HEK293 (cell line): Measurements from ENCODE around the gene CAPZA3.

ENCODE experiments used
- CTCF ChIA-PET: fragments of 350-600 bp; formaldehyde crosslinking; extraction: SDS; loops from one replicate; lab custom pipeline; 2021; ENCODE audit warnings: antibody characterized with exemption; lab: Yijun Ruan, JAX
- POLR2A ChIA-PET: fragments of 300-600 bp; formaldehyde crosslinking; extraction: SDS; loops from one replicate; lab custom pipeline; 2020; ENCODE audit warnings: antibody characterized with exemption, inconsistent platforms; lab: Yijun Ruan, JAX
- H3K27ac ChIP-seq: fragments of 200-500 bp; sonication (Bioruptor generic); 2 replicates; pipeline ENCODE4 v1.5.1; 2014; ENCODE audit warnings: low read depth, low read length, control low read depth, inconsistent platforms; ENCODE audit errors: extremely low read depth
- H3K36me3 ChIP-seq, 2 experiments: fragments of 200-500 bp in 1 of 2; sonication (Bioruptor generic) in 1 of 2; 1 replicate in 1 of 2; 2 replicates in 1 of 2; pipeline ENCODE4 v1.5.1; 2014 to 2017; ENCODE audit warnings: inconsistent platforms in 2 of 2, low read length in 2 of 2; ENCODE audit not compliant: control insufficient read depth in 2 of 2, insufficient read depth in 1 of 2
- H3K4me1 ChIP-seq: fragments of 200-500 bp; sonication (Bioruptor generic); 2 replicates; pipeline ENCODE4 v1.5.1; 2014; ENCODE audit warnings: mild to moderate bottlenecking, low read length, inconsistent platforms; ENCODE audit not compliant: control insufficient read depth, insufficient read depth
- H3K4me3 ChIP-seq: 2 replicates; pipeline ENCODE4 v1.5.1; 2011; ENCODE audit warnings: low read depth, mild to moderate bottlenecking, control low read depth, low read length, moderate library complexity
- H3K9me3 ChIP-seq: fragments of 200-500 bp; sonication (Bioruptor generic); 2 replicates; pipeline ENCODE4 v1.5.1; 2014; ENCODE audit warnings: low read depth, low read length, inconsistent platforms; ENCODE audit not compliant: control insufficient read depth, insufficient read depth
- ELK4 ChIP-seq: IDR thresholded peaks from 2 replicates; pipeline ENCODE4 v1.6.1; 2011; ENCODE audit warnings: mild to moderate bottlenecking, low read depth, low read length, borderline replicate concordance
- SP7 ChIP-seq: fragments of 450-650 bp; formaldehyde crosslinking; IDR thresholded peaks from 2 replicates; pipeline ENCODE4 v1.5.1; 2016; ENCODE audit warnings: missing biosample characterization, missing genetic modification characterization
- TCF7L2 ChIP-seq: IDR thresholded peaks from 2 replicates; pipeline ENCODE4 v1.6.1; 2011; ENCODE audit warnings: low read depth, mild to moderate bottlenecking, inconsistent platforms, low read length, moderate library complexity, borderline replicate concordance
- YY2 ChIP-seq: fragments of 450-650 bp; formaldehyde crosslinking; IDR thresholded peaks from 2 replicates; pipeline ENCODE4 v1.5.1; 2016; ENCODE audit warnings: missing biosample characterization, missing genetic modification characterization
- ZEB2 ChIP-seq: fragments of 450-650 bp; formaldehyde crosslinking; IDR thresholded peaks from 2 replicates; pipeline ENCODE4 v1.5.1; 2016; ENCODE audit warnings: missing biosample characterization, missing genetic modification characterization
- ZFHX2 ChIP-seq: fragments of 450-650 bp; formaldehyde crosslinking; conservative IDR thresholded peaks from 2 replicates; pipeline ENCODE4 v1.5.1; 2016; ENCODE audit warnings: missing biosample characterization, missing genetic modification characterization
- ZNF121 ChIP-seq: fragments of 450-650 bp; formaldehyde crosslinking; IDR thresholded peaks from 2 replicates; pipeline ENCODE4 v1.5.1; 2016; ENCODE audit warnings: missing biosample characterization, missing genetic modification characterization
- ZNF133 ChIP-seq: fragments of 450-650 bp; formaldehyde crosslinking; IDR thresholded peaks from 2 replicates; pipeline ENCODE4 v1.5.1; 2016; ENCODE audit warnings: missing biosample characterization, missing genetic modification characterization
- ZNF146 ChIP-seq: fragments of 450-650 bp; formaldehyde crosslinking; IDR thresholded peaks from 2 replicates; pipeline ENCODE4 v1.5.1; 2016; ENCODE audit warnings: missing biosample characterization, missing genetic modification characterization
- ZNF174 ChIP-seq: fragments of 450-650 bp; formaldehyde crosslinking; IDR thresholded peaks from 2 replicates; pipeline ENCODE4 v1.5.0; 2017; ENCODE audit warnings: missing biosample characterization, mild to moderate bottlenecking, missing genetic modification characterization
- ZNF26 ChIP-seq: fragments of 450-650 bp; formaldehyde crosslinking; IDR thresholded peaks from 2 replicates; pipeline ENCODE4 v1.5.1; 2016; ENCODE audit warnings: missing biosample characterization, missing genetic modification characterization
- ZNF610 ChIP-seq: fragments of 450-650 bp; formaldehyde crosslinking; IDR thresholded peaks from 2 replicates; pipeline ENCODE4 v1.5.1; 2016; ENCODE audit warnings: missing biosample characterization, missing genetic modification characterization, borderline replicate concordance
- ZNF623 ChIP-seq: fragments of 450-650 bp; formaldehyde crosslinking; IDR thresholded peaks from 2 replicates; pipeline ENCODE4 v1.5.1; 2016; ENCODE audit warnings: missing biosample characterization, missing genetic modification characterization
- ZSCAN5A ChIP-seq: fragments of 450-650 bp; formaldehyde crosslinking; IDR thresholded peaks from 2 replicates; pipeline ENCODE4 v1.5.1; 2016; ENCODE audit warnings: missing biosample characterization, missing genetic modification characterization
- TF ChIP-seq, protein P1 (sequence below): fragments of 450-650 bp; formaldehyde crosslinking; IDR thresholded peaks from 2 replicates; pipeline ENCODE4 v1.5.0; 2017; ENCODE audit warnings: missing biosample characterization, missing genetic modification characterization, borderline replicate concordance
- TF ChIP-seq, protein P2 (sequence below): fragments of 450-650 bp; formaldehyde crosslinking; IDR thresholded peaks from 2 replicates; pipeline ENCODE4 v1.5.1; 2016; ENCODE audit warnings: missing biosample characterization, missing genetic modification characterization
- TF ChIP-seq, protein P3 (sequence below): fragments of 450-650 bp; formaldehyde crosslinking; conservative IDR thresholded peaks from 2 replicates; pipeline ENCODE4 v1.5.1; 2016; ENCODE audit warnings: low read depth, missing biosample characterization, missing genetic modification characterization

The CAPZA3 gene

DNA sequence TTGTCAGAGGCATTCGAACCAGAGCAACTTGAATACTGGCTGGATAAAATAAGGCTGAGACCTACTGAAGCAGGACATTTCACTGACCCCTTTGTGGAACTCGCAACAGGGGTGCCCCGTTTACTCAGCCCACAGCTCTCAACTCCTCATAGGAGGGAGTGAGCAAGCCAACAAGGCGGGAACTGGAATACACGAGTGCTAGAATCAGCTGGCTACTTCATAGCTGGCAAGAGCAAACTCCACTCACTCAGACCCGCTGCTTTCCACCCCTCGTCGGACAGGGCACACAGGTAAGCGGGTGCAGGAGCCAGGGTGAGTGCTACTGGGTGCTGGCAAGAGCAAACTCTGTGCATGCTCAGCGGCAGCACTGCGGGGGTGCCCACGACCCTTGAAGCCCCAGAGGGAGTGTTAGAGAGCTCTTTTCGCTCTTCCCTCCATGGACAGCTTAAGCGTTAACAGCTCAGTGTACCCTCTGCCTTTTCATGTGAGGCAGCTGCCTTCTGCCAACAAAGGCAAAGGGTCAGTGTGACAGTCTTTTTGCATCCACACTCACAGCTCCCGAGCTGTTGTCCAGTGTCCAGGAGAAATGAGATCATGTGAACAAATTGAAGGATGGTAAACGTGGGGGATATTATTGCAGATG lies 15.7 kb downstream of the CAPZA3 start:
- no peak for TF ChIP-seq ZNF610 (tag by site-specific recombination)
- TF ChIP-seq, protein P1, sequence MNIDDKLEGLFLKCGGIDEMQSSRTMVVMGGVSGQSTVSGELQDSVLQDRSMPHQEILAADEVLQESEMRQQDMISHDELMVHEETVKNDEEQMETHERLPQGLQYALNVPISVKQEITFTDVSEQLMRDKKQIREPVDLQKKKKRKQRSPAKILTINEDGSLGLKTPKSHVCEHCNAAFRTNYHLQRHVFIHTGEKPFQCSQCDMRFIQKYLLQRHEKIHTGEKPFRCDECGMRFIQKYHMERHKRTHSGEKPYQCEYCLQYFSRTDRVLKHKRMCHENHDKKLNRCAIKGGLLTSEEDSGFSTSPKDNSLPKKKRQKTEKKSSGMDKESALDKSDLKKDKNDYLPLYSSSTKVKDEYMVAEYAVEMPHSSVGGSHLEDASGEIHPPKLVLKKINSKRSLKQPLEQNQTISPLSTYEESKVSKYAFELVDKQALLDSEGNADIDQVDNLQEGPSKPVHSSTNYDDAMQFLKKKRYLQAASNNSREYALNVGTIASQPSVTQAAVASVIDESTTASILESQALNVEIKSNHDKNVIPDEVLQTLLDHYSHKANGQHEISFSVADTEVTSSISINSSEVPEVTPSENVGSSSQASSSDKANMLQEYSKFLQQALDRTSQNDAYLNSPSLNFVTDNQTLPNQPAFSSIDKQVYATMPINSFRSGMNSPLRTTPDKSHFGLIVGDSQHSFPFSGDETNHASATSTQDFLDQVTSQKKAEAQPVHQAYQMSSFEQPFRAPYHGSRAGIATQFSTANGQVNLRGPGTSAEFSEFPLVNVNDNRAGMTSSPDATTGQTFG (tag by site-specific recombination): no peak
- Histone ChIP-seq H3K9me3 (no peaks in the 10 kb centered on the region), H3K4me1 (no peaks in the 10 kb centered on the region), H3K36me3 (no peaks in the 10 kb centered on the region), H3K4me3 (no peak overlapping the region), H3K27ac (no peak overlapping the region)
- CTCF ChIA-PET: no interaction called here
- POLR2A ChIA-PET: no interaction called here

DNA sequence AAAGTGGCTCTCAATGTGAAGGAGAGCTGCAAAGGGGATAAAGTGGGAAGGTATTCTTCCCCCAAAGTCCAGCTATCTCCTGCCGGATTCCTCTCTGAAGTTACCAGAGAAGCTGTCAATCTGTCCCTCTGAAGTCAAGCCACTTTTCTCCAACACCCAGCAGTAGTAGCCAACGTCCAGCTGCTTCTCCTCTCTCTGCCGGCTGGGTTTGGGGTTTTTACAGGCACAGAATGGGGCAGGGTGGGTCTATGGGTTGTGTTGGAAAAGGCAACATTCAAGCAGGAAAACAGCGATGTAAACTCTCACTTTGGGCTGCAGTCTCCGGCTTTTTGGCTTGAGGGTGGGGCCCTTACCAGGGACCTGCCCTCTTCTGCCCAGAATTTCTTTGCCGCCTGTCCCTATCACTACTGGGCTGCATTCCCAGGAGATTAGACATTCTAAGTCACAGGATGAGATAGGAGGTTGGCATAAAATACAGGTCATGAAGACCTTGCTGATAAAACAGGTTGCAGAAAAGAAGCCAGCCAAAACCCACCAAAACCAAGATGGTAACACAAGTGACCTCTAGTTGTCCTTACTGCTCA lies 16.3 kb downstream of the CAPZA3 start:
- no peak overlapping the region for H3K27ac ChIP-seq
- H3K4me3 ChIP-seq: no peak overlapping the region
- H3K9me3 ChIP-seq: no peaks in the 10 kb centered on the region
- CTCF ChIA-PET: no interaction called here
- POLR2A ChIA-PET: no interaction called here
- no peaks in the 10 kb centered on the region for H3K36me3 ChIP-seq
- H3K4me1 ChIP-seq: no peaks in the 10 kb centered on the region
- TF ChIP-seq YY2 (tag by site-specific recombination): no peak
- no peak for TF ChIP-seq ELK4
- no peak for TF ChIP-seq ZNF146 (tag by site-specific recombination)
- TF ChIP-seq ZNF26: no peak
- TF ChIP-seq ZNF121: no peak
- TF ChIP-seq, protein P2, sequence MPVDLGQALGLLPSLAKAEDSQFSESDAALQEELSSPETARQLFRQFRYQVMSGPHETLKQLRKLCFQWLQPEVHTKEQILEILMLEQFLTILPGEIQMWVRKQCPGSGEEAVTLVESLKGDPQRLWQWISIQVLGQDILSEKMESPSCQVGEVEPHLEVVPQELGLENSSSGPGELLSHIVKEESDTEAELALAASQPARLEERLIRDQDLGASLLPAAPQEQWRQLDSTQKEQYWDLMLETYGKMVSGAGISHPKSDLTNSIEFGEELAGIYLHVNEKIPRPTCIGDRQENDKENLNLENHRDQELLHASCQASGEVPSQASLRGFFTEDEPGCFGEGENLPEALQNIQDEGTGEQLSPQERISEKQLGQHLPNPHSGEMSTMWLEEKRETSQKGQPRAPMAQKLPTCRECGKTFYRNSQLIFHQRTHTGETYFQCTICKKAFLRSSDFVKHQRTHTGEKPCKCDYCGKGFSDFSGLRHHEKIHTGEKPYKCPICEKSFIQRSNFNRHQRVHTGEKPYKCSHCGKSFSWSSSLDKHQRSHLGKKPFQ (tag by site-specific recombination): no peak
- no peak for TF ChIP-seq ZEB2
- no peak for TF ChIP-seq ZNF623 (tag by site-specific recombination)
- no peak for TF ChIP-seq ZSCAN5A

DNA sequence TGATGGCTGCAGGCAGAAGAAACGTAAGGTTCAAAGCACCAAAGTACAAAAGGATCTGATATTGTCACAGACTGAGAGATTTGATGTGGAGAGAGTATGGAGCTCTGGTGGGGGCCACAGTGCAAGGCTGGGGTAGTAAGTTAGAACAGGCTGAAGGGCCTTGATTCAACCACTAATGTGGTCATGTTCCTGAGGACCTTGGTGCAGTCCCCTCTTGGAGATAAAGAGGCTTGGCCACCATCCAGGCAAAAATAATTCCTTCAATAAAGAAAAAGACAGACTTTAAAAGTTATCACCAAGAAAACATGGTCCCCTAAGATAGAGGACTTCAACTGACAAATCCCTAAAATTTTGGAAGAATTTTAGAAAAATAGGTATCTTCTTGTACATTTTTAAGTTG lies 17.4 kb downstream of the CAPZA3 start:
- Histone ChIP-seq H3K36me3 (no peaks in the 10 kb centered on the region), H3K27ac (no peak overlapping the region), H3K9me3 (no peaks in the 10 kb centered on the region), H3K4me3 (no peak overlapping the region), H3K4me1 (no peaks in the 10 kb centered on the region)
- CTCF ChIA-PET: no interaction called here
- POLR2A ChIA-PET: interaction anchor here (0.5 kb wide), 1 partner anchor 493 kb away, joined by 3 read pairs; no protein-coding TSS in a partner anchor
- TF ChIP-seq ZFHX2 (tag by site-specific recombination): no peak
- TF ChIP-seq SP7: no peak
- TF ChIP-seq, protein P3, sequence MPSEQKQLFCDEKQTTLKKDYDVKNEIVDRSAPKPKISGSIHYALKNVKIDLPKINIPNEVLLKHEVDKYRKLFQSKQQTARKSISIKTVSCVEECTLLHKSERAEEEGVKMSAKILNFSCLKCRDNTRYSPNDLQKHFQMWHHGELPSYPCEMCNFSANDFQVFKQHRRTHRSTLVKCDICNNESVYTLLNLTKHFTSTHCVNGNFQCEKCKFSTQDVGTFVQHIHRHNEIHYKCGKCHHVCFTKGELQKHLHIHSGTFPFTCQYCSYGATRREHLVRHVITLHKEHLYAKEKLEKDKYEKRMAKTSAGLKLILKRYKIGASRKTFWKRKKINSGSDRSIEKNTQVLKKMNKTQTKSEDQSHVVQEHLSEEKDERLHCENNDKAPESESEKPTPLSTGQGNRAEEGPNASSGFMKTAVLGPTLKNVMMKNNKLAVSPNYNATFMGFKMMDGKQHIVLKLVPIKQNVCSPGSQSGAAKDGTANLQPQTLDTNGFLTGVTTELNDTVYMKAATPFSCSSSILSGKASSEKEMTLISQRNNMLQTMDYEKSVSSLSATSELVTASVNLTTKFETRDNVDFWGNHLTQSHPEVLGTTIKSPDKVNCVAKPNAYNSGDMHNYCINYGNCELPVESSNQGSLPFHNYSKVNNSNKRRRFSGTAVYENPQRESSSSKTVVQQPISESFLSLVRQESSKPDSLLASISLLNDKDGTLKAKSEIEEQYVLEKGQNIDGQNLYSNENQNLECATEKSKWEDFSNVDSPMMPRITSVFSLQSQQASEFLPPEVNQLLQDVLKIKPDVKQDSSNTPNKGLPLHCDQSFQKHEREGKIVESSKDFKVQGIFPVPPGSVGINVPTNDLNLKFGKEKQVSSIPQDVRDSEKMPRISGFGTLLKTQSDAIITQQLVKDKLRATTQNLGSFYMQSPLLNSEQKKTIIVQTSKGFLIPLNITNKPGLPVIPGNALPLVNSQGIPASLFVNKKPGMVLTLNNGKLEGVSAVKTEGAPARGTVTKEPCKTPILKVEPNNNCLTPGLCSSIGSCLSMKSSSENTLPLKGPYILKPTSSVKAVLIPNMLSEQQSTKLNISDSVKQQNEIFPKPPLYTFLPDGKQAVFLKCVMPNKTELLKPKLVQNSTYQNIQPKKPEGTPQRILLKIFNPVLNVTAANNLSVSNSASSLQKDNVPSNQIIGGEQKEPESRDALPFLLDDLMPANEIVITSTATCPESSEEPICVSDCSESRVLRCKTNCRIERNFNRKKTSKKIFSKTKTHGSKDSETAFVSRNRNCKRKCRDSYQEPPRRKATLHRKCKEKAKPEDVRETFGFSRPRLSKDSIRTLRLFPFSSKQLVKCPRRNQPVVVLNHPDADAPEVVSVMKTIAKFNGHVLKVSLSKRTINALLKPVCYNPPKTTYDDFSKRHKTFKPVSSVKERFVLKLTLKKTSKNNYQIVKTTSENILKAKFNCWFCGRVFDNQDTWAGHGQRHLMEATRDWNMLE (tag by site-specific recombination): no peak
- TF ChIP-seq ZNF133 (tag by site-specific recombination): no peak
- no peak for TF ChIP-seq TCF7L2
- TF ChIP-seq ZNF174 (tag by site-specific recombination): no peak
